HCT116 (cell line): ENCODE results near the gene SH3RF2. TPM values are rescaled to one million over a fixed set of nuclear protein-coding genes. Genes with fewer than 3 reads are reported as not detected.

ENCODE experiments used
- ATAC-seq: fragments of 200-7000 bp; cut with Tn5 transposase; 2 replicates; pipeline ENCODE4 v1.9.1; 2020; ENCODE audit warnings: mild to moderate bottlenecking, moderate library complexity
- BruUV-seq: library from RNA; stranded (reverse); fragments of 400-500 nt; replicated peaks from 2 replicates; lab custom pipeline; 2021; lab: Mats Ljungman, UMichigan
- CTCF ChIA-PET: fragments of 300-600 bp; sonication (Branson Sonifier 250); formaldehyde crosslinking; loops from one replicate; lab custom pipeline; 2021; ENCODE audit warnings: antibody characterized with exemption; lab: Charles Lee
- POLR2A ChIA-PET: fragments of 300-600, 350-600 bp; sonication (Branson Sonifier 250); formaldehyde crosslinking; loops from one replicate; lab custom pipeline; 2021; ENCODE audit warnings: antibody characterized with exemption; lab: Charles Lee
- RAD21 ChIA-PET, 2 experiments: fragments of 300-600 bp; sonication (Branson Sonifier 250); formaldehyde crosslinking; loops; one replicate each; lab custom pipeline; 2023; ENCODE audit warnings: low total read pairs in 2 of 2; ENCODE audit not compliant: uncharacterized antibody in 2 of 2, unreplicated experiment in 2 of 2, low non-redundant PET in 1 of 2; lab: Charles Lee
- DNase-seq: peaks from one replicate; pipeline ENCODE4 v3.0.0-alpha.2; 2010; ENCODE audit warnings: low read depth, low spot score
- H2AFZ ChIP-seq: fragments of 200-600 bp; shearing (Covaris generic), sonication (generic); 2 replicates; pipeline ENCODE4 v1.6.1; 2017; ENCODE audit warnings: low read depth, mixed run types, mixed read lengths, antibody characterized with exemption, low read length; ENCODE audit not compliant: poor library complexity, severe bottlenecking
- H3K27ac ChIP-seq: 2 replicates; pipeline ENCODE4 v1.5.1; 2012; ENCODE audit warnings: low read depth, low read length
- H3K27me3 ChIP-seq: fragments of 200-600 bp; sonication (generic); 2 replicates; pipeline ENCODE4 v1.6.1; 2016; ENCODE audit warnings: mixed run types, low read length, mixed read lengths; ENCODE audit not compliant: insufficient read depth
- H3K36me3 ChIP-seq, 2 experiments: fragments of 200-500 bp in 1 of 2; fragments of 200-600 bp in 1 of 2; sonication (Bioruptor generic) in 1 of 2; sonication (generic) in 1 of 2; 2 replicates each; pipeline versions ENCODE4 v1.5.1 to v1.6.1; 2014 to 2016; ENCODE audit warnings: low read length in 2 of 2, inconsistent platforms in 1 of 2, mixed read lengths in 1 of 2, mixed run types in 1 of 2; ENCODE audit not compliant: insufficient read depth in 2 of 2, control insufficient read depth in 1 of 2
- H3K4me1 ChIP-seq, 2 experiments: fragments of 200-600 bp in 1 of 2; sonication (generic) in 1 of 2; 2 replicates each; pipeline versions ENCODE4 v1.5.1 to v1.6.1; 2012 to 2017; ENCODE audit warnings: low read length in 2 of 2, inconsistent platforms in 1 of 2, mild to moderate bottlenecking in 1 of 2, mixed read lengths in 1 of 2, mixed run types in 1 of 2, moderate library complexity in 1 of 2; ENCODE audit not compliant: insufficient read depth in 2 of 2, control insufficient read depth in 1 of 2
- H3K4me2 ChIP-seq: fragments of 200-600 bp; sonication (generic); 2 replicates; pipeline ENCODE4 v1.6.1; 2017; ENCODE audit warnings: mixed run types, low read length, mixed read lengths
- H3K4me3 ChIP-seq, 2 experiments: fragments of 200-600 bp in 1 of 2; sonication (generic) in 1 of 2; replicated peaks in 1 of 2; 2 replicates each; pipeline ENCODE4 v1.5.1; 2011 to 2016; ENCODE audit warnings: low read length in 2 of 2, control low read depth in 1 of 2, low read depth in 1 of 2, mild to moderate bottlenecking in 1 of 2, mixed read lengths in 1 of 2, mixed run types in 1 of 2
- H3K79me2 ChIP-seq: fragments of 200-600 bp; sonication (generic); 2 replicates; pipeline ENCODE4 v1.6.1; 2017; ENCODE audit warnings: mild to moderate bottlenecking, mixed run types, low read length, moderate library complexity, mixed read lengths; ENCODE audit not compliant: insufficient read depth
- H3K9ac ChIP-seq: fragments of 200-600 bp; sonication (generic); 2 replicates; pipeline ENCODE4 v1.6.1; 2016; ENCODE audit warnings: low read length, mixed read lengths
- H3K9me2 ChIP-seq: fragments of 200-600 bp; sonication (generic), shearing (Covaris generic); 2 replicates; pipeline ENCODE4 v1.6.1; 2017; ENCODE audit warnings: mixed run types, mild to moderate bottlenecking, moderate library complexity; ENCODE audit not compliant: insufficient read depth
- H3K9me3 ChIP-seq, 2 experiments: fragments of 200-500 bp in 1 of 2; fragments of 200-600 bp in 1 of 2; sonication (Bioruptor generic) in 1 of 2; sonication (generic) in 1 of 2; 2 replicates each; pipeline ENCODE4 v1.6.1; 2014 to 2017; ENCODE audit warnings: low read length in 2 of 2, mixed read lengths in 2 of 2, inconsistent platforms in 1 of 2, low read depth in 1 of 2, mild to moderate bottlenecking in 1 of 2, mixed run types in 1 of 2, moderate library complexity in 1 of 2; ENCODE audit not compliant: control insufficient read depth in 1 of 2, insufficient read depth in 1 of 2
- H4K20me1 ChIP-seq: fragments of 200-600 bp; sonication (generic), shearing (Covaris generic); 2 replicates; pipeline ENCODE4 v1.6.1; 2017; ENCODE audit warnings: mixed run types, mild to moderate bottlenecking, moderate library complexity; ENCODE audit not compliant: insufficient read depth
- CBX3 ChIP-seq: IDR thresholded peaks from 2 replicates; pipeline ENCODE4 v1.6.1; 2012; ENCODE audit warnings: low read depth
- CEBPB ChIP-seq: IDR thresholded peaks from 2 replicates; pipeline ENCODE4 v1.6.1; 2012; ENCODE audit warnings: low read depth
- CTCF ChIP-seq, 3 experiments: fragments of 200-600 bp in 1 of 3; sonication (generic) in 1 of 3; IDR thresholded peaks in 2 of 3; conservative IDR thresholded peaks in 1 of 3; 2 replicates each; pipeline ENCODE4 v1.5.1; 2012 to 2017; ENCODE audit warnings: low read depth in 2 of 3, low read length in 2 of 3, antibody characterized with exemption in 1 of 3, borderline replicate concordance in 1 of 3, control low read depth in 1 of 3, mild to moderate bottlenecking in 1 of 3, mixed read lengths in 1 of 3, mixed run types in 1 of 3, moderate library complexity in 1 of 3; ENCODE audit not compliant: insufficient read depth in 1 of 3
- EGR1 ChIP-seq: IDR thresholded peaks from 2 replicates; pipeline ENCODE4 v1.6.1; 2012; ENCODE audit warnings: low read depth
- ELF1 ChIP-seq: IDR thresholded peaks from 2 replicates; pipeline ENCODE4 v1.6.1; 2012; ENCODE audit warnings: low read depth, borderline replicate concordance
- FOSL1 ChIP-seq: IDR thresholded peaks from 2 replicates; pipeline ENCODE4 v1.6.1; 2012; ENCODE audit warnings: low read depth
- JUND ChIP-seq: IDR thresholded peaks from 2 replicates; pipeline ENCODE4 v1.6.1; 2012
- MAX ChIP-seq: IDR thresholded peaks from 2 replicates; pipeline ENCODE4 v1.6.1; 2012
- POLR2A ChIP-seq: IDR thresholded peaks from 2 replicates; pipeline ENCODE4 v1.7.0; 2011; ENCODE audit warnings: borderline replicate concordance; ENCODE audit not compliant: insufficient read depth, insufficient read length; ENCODE audit errors: extremely low read depth
- POLR2AphosphoS5 ChIP-seq: IDR thresholded peaks from 2 replicates; pipeline ENCODE4 v1.6.1; 2011; ENCODE audit warnings: mild to moderate bottlenecking, low read depth, low read length, moderate library complexity
- SIN3A ChIP-seq: IDR thresholded peaks from 2 replicates; pipeline ENCODE4 v1.6.1; 2012; ENCODE audit warnings: low read depth
- SP1 ChIP-seq: IDR thresholded peaks from 2 replicates; pipeline ENCODE4 v1.6.1; 2012; ENCODE audit warnings: low read depth
- TCF7L2 ChIP-seq: IDR thresholded peaks from 2 replicates; pipeline ENCODE4 v1.7.0; 2011; ENCODE audit warnings: borderline replicate concordance, inconsistent platforms; ENCODE audit not compliant: insufficient read depth, insufficient read length; ENCODE audit errors: extremely low read depth
- ZFX ChIP-seq: fragments of 450-650 bp; IDR thresholded peaks from 2 replicates; pipeline ENCODE4 v1.6.1; 2017
- intact Hi-C: fragments of 100-400 bp; cut with micrococcal nuclease; formaldehyde crosslinking; loops from 2 replicates; pipeline ENCODE4 v1.10.0; 2022
- total RNA-seq: library from RNA; stranded (reverse); gene quantifications from one replicate; pipeline ENCODE4 v1.2.1, GENCODE V29; 2021; ENCODE audit not compliant: unreplicated experiment
- TF ChIP-seq, protein P1 (sequence below): IDR thresholded peaks from 2 replicates; pipeline ENCODE4 v1.6.1; 2012
- TF ChIP-seq, protein P2 (sequence below): IDR thresholded peaks from 2 replicates; pipeline ENCODE4 v1.6.1; 2011; ENCODE audit warnings: mild to moderate bottlenecking, low read length, moderate library complexity; ENCODE audit not compliant: insufficient replicate concordance; ENCODE audit errors: extremely low read depth

SH3RF2 gene
- total RNA-seq, 1 experiment from 2014 or later = 14.3 TPM

GRCh38 chr5:145996135-145996534 is 59.8 kb downstream of the SH3RF2 start:
- Histone ChIP-seq H4K20me1 (no peaks in the 10 kb centered on the region), H3K36me3 (peaks cover 0 to 6% of the 10 kb centered on the region in 2 experiments; a peak in 1 of 4 replicates), H3K79me2 (no peaks in the 10 kb centered on the region), H3K4me1 (peaks cover 0 to 2% of the 10 kb centered on the region in 2 experiments; a peak in 1 of 4 replicates), H3K4me3 (no peak overlapping the region), H3K9ac (no peak overlapping the region), H3K9me2 (no peaks in the 10 kb centered on the region), H3K4me2 (no peak overlapping the region), H3K27ac (no peak overlapping the region), H3K27me3 (no peaks in the 10 kb centered on the region), H2AFZ (no peak overlapping the region), H3K9me3 (no peaks in the 10 kb centered on the region)
- DNase-seq = no peak
- BruUV-seq = no TSS peak
- ChIA-PET POLR2A (no interaction called here), CTCF (no interaction called here), RAD21 (no interaction called here)
- ATAC-seq = no peak
- TF ChIP-seq POLR2A (no peak), FOSL1 (no peak), MAX (no peak), POLR2AphosphoS5 (no peak), CEBPB (no peak)
- intact Hi-C loops = no loop called here

DNA sequence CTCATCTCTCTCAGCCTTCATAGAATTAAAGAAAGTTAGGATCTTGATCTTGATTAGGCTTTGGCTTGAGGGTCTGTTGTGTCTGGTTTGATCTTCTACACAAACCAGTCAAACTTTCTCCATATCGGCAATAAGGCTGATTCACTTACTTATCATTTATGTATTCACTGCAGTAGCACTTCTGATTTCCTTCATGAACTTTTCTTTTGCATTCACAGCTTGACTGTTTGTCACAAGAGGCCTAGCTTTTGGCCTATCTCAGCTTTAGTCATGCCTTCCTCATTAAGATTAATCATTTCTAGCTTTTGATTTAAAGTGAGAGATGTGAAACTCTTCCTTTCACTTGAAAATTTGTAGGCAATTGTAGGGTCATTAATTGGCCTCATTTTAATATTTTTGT is 62.8 kb downstream of the SH3RF2 start:
- Histone ChIP-seq H3K9me2 (no peaks in the 10 kb centered on the region), H2AFZ (no peak overlapping the region), H3K4me1 (peaks cover 0 to 9% of the 10 kb centered on the region in 2 experiments; a peak in 1 of 4 replicates), H3K27me3 (no peaks in the 10 kb centered on the region), H3K79me2 (no peaks in the 10 kb centered on the region), H3K9ac (no peak overlapping the region), H3K36me3 (peaks cover 0 to 6% of the 10 kb centered on the region in 2 experiments; a peak in 1 of 4 replicates), H3K4me2 (no peak overlapping the region), H4K20me1 (no peaks in the 10 kb centered on the region)
- ChIA-PET CTCF (no interaction called here), POLR2A (no interaction called here), RAD21 (no interaction called here)
- BruUV-seq = no TSS peak
- no peak for ATAC-seq
- TF ChIP-seq SP1 (no peak), MAX (no peak), CBX3 (no peak), SIN3A (no peak), POLR2A (no peak), CEBPB (no peak), TCF7L2 (no peak), ZFX (no peak), EGR1 (no peak), JUND (no peak), POLR2AphosphoS5 (no peak), ELF1 (no peak), FOSL1 (no peak), CTCF (IDR thresholded peaks at IDR 0.05 in 2 of 3, conservative IDR thresholded peaks at IDR 0.05 in 1 of 3; ENCODE audit: borderline replicate concordance in 1 of 3, insufficient read depth in 1 of 3, low read depth in 2 of 3, low read length in 2 of 3) (no peak)
- TF ChIP-seq, protein P1, sequence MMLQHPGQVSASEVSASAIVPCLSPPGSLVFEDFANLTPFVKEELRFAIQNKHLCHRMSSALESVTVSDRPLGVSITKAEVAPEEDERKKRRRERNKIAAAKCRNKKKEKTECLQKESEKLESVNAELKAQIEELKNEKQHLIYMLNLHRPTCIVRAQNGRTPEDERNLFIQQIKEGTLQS = no peak
- TF ChIP-seq, protein P2, sequence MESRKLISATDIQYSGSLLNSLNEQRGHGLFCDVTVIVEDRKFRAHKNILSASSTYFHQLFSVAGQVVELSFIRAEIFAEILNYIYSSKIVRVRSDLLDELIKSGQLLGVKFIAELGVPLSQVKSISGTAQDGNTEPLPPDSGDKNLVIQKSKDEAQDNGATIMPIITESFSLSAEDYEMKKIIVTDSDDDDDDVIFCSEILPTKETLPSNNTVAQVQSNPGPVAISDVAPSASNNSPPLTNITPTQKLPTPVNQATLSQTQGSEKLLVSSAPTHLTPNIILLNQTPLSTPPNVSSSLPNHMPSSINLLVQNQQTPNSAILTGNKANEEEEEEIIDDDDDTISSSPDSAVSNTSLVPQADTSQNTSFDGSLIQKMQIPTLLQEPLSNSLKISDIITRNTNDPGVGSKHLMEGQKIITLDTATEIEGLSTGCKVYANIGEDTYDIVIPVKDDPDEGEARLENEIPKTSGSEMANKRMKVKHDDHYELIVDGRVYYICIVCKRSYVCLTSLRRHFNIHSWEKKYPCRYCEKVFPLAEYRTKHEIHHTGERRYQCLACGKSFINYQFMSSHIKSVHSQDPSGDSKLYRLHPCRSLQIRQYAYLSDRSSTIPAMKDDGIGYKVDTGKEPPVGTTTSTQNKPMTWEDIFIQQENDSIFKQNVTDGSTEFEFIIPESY = no peak
- TF ChIP-seq, all 23 proteins: peak for 0
- Histone ChIP-seq H3K27ac (no peak overlapping the region), H3K9me3 (no peaks in the 10 kb centered on the region), H3K4me3 (no peak overlapping the region)
- no peak for DNase-seq
- intact Hi-C loops = no loop called here
